ENCODE results near the gene TOP3B.

TOP3B gene

GRCh38 chr22:22022255-22022840 lies 39.8 kb upstream of the TOP3B start:
- TF ChIP-seq FOXP2 (optimal IDR thresholded peaks at IDR 0.05; ENCODE audit: borderline replicate concordance, extremely low read depth, extremely low read length, insufficient read depth) (no peak), SIN3A (IDR thresholded peaks at IDR 0.05; ENCODE audit: borderline replicate concordance, insufficient read depth, low read length) (no peak), POLR2AphosphoS5 (IDR thresholded peaks at IDR 0.05; ENCODE audit: low read depth, low read length) (no peak), TAF1 (IDR thresholded peaks at IDR 0.05; ENCODE audit: borderline replicate concordance, insufficient read depth, low read length) (no peak)
- TF ChIP-seq, protein P1, sequence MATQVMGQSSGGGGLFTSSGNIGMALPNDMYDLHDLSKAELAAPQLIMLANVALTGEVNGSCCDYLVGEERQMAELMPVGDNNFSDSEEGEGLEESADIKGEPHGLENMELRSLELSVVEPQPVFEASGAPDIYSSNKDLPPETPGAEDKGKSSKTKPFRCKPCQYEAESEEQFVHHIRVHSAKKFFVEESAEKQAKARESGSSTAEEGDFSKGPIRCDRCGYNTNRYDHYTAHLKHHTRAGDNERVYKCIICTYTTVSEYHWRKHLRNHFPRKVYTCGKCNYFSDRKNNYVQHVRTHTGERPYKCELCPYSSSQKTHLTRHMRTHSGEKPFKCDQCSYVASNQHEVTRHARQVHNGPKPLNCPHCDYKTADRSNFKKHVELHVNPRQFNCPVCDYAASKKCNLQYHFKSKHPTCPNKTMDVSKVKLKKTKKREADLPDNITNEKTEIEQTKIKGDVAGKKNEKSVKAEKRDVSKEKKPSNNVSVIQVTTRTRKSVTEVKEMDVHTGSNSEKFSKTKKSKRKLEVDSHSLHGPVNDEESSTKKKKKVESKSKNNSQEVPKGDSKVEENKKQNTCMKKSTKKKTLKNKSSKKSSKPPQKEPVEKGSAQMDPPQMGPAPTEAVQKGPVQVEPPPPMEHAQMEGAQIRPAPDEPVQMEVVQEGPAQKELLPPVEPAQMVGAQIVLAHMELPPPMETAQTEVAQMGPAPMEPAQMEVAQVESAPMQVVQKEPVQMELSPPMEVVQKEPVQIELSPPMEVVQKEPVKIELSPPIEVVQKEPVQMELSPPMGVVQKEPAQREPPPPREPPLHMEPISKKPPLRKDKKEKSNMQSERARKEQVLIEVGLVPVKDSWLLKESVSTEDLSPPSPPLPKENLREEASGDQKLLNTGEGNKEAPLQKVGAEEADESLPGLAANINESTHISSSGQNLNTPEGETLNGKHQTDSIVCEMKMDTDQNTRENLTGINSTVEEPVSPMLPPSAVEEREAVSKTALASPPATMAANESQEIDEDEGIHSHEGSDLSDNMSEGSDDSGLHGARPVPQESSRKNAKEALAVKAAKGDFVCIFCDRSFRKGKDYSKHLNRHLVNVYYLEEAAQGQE (IDR thresholded peaks at IDR 0.05; ENCODE audit: insufficient read depth in 1 of 2, low read depth in 2 of 2, low read length in 2 of 2) = no peak

DNA sequence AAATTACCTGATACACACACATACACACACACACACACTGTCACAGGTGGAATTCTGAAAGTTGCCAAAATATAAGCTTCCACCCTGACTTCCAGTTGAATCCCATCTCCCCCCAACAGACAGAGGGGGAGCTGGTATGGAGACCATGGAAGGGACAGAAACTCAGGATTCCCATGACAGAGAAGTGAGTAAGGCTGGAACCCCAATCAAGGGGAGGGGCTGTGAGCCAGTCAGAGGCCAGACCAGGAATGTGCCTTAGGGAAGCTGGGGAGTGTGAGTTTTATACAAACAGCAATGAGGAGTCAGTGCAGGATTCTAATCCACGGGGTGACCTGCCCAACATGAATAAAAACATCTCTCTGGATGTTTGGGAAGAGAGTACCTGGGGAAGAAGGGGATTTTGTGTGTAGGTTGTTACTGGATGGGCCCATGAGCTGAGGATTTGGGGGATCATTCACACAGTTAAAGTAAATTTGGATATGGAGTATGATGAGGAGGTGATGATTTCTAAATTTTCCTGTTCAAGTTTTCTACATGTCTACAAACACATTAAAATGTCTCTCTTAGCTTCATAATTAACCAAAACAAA lies 38.7 kb upstream of the TOP3B start:
- no peak for TF ChIP-seq POLR2AphosphoS5 (IDR thresholded peaks at IDR 0.05; ENCODE audit: low read depth, low read length)
- TF ChIP-seq, protein P1 (IDR thresholded peaks at IDR 0.05; ENCODE audit: insufficient read depth in 1 of 2, low read depth in 2 of 2, low read length in 2 of 2) = no peak
- TF ChIP-seq SIN3A (IDR thresholded peaks at IDR 0.05; ENCODE audit: borderline replicate concordance, insufficient read depth, low read length) = no peak
- no peak for TF ChIP-seq FOXP2 (optimal IDR thresholded peaks at IDR 0.05; ENCODE audit: borderline replicate concordance, extremely low read depth, extremely low read length, insufficient read depth)
- TF ChIP-seq TAF1 (IDR thresholded peaks at IDR 0.05; ENCODE audit: borderline replicate concordance, insufficient read depth, low read length) = no peak

DNA sequence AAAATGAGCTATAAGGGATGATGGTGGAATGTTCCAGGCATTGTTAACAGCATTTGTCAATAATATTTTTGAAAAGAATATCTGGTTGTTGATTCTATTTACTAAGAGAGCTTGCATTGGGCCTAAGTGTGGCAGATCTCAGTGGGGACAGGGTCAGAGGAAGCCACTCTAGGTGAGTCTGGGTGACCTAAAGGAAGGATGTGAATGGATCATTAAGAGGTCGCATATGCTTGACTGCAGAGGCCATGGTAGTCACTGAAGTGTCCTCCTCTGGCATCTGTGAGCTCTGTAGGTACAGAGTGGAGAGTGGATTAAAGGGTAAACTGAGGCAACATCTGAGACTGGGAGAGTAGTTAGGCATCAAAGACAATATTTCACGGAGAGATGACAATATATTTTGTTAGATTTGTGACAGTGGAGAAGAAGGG lies 37.9 kb upstream of the TOP3B start:
- TF ChIP-seq FOXP2 (optimal IDR thresholded peaks at IDR 0.05; ENCODE audit: borderline replicate concordance, extremely low read depth, extremely low read length, insufficient read depth) = no peak
- no peak for TF ChIP-seq POLR2AphosphoS5 (IDR thresholded peaks at IDR 0.05; ENCODE audit: low read depth, low read length)
- TF ChIP-seq, protein P1 (IDR thresholded peaks at IDR 0.05; ENCODE audit: insufficient read depth in 1 of 2, low read depth in 2 of 2, low read length in 2 of 2) = no peak
- no peak for TF ChIP-seq TAF1 (IDR thresholded peaks at IDR 0.05; ENCODE audit: borderline replicate concordance, insufficient read depth, low read length)
- TF ChIP-seq SIN3A (IDR thresholded peaks at IDR 0.05; ENCODE audit: borderline replicate concordance, insufficient read depth, low read length) = no peak

- TF ChIP-seq FOXP2 (optimal IDR thresholded peaks at IDR 0.05; ENCODE audit: borderline replicate concordance, extremely low read depth, extremely low read length, insufficient read depth) (no peak), TAF1 (IDR thresholded peaks at IDR 0.05; ENCODE audit: borderline replicate concordance, insufficient read depth, low read length) (no peak), SIN3A (IDR thresholded peaks at IDR 0.05; ENCODE audit: borderline replicate concordance, insufficient read depth, low read length) (no peak), POLR2AphosphoS5 (IDR thresholded peaks at IDR 0.05; ENCODE audit: low read depth, low read length) (no peak)
- TF ChIP-seq, protein P1 (IDR thresholded peaks at IDR 0.05; ENCODE audit: insufficient read depth in 1 of 2, low read depth in 2 of 2, low read length in 2 of 2) = no peak
Observed at GRCh38 chr22:22019659-22020424, 37.3 kb upstream of the TOP3B start.
